ENCODE data around the gene TOR2A.

DNA sequence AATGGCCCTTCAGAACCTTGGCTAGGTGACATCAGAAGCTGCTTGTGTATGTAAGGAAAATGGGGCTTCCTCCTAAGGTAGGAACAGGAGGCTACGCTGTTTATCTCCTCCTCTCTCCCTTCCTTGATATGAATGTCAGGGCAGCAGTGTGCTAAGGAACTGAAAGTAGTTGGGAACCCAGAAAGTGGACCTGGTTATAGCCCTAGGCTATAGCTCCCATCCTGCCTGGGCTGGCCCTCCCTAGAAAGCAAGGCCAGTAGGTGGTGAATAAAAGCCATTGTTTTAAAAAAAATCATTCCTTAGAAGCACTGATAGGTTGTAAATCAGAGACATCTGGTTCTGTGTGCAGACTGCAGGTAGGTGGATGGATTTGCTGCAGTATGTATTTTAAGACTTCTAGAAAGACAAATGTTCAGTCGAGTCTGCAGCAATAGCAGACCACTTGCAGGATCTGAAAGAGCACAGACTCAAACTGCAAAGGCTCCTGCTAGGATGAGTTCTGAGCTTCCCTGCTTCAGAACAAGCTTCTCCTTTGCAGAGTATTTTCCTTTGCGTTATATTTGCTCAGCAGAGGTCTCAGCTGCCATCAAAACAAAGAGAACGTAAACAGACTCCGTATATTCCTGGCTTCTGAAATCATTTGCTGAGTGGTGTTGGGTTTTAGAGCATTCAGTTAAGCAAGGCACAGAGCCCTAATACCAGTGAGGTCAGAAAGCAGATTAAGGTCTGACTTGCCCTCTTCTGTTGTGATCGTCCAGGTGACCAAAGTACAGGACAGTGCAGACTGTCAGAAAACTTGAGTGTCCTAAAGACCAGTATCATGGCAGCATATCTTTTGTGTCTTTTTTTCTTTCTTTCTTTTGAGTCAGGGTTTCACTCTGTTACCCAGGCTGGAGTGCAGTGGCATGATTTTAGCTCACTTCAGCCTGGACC is 48.4 kb downstream of the TOR2A start:
- TF ChIP-seq EP300 (IDR thresholded peaks at IDR 0.05): no peak
- TF ChIP-seq CTCF (IDR thresholded peaks at IDR 0.05): no peak
- no peak for TF ChIP-seq POLR2A (IDR thresholded peaks at IDR 0.05)
- no peak for TF ChIP-seq POLR2AphosphoS5 (IDR thresholded peaks at IDR 0.05)

Data from upper lobe of left lung (tissue), 4 donors.